Sciatic nerve (tissue), 2 donors: ENCODE measurements around the gene ZBTB42. TPM values are rescaled to one million over a fixed set of nuclear protein-coding genes. Genes with fewer than 3 reads are reported as not detected.

ENCODE experiments used
- ATAC-seq: fragments of 200-7000 bp; cut with Tn5 transposase; one replicate; pipeline ENCODE4 v1.9.1; 2020; ENCODE audit warnings: mild to moderate bottlenecking, moderate library complexity
- DNase-seq: peaks from one replicate; pipeline ENCODE4 v3.0.0-alpha.2; 2020; ENCODE audit warnings: low spot score
- intact Hi-C: fragments of 100-400 bp; cut with DNase I; formaldehyde crosslinking; loops from one replicate; pipeline ENCODE4 v1.14.2; 2022
- total RNA-seq: library from RNA; stranded (reverse); fragmentation: NEBNext Ultra II Directional; extraction: Animal tissue kit (Norgen Biotek cat#: 25700); gene quantifications from one replicate; pipeline ENCODE4 v1.2.1, GENCODE V29; 2021
- donor health status: DM: no; HTN: no; CAD: no.
- donor health status: DM: no; HTN: no; CAD: no.

Gene ZBTB42
- total RNA-seq, result 3.6 TPM

DNA sequence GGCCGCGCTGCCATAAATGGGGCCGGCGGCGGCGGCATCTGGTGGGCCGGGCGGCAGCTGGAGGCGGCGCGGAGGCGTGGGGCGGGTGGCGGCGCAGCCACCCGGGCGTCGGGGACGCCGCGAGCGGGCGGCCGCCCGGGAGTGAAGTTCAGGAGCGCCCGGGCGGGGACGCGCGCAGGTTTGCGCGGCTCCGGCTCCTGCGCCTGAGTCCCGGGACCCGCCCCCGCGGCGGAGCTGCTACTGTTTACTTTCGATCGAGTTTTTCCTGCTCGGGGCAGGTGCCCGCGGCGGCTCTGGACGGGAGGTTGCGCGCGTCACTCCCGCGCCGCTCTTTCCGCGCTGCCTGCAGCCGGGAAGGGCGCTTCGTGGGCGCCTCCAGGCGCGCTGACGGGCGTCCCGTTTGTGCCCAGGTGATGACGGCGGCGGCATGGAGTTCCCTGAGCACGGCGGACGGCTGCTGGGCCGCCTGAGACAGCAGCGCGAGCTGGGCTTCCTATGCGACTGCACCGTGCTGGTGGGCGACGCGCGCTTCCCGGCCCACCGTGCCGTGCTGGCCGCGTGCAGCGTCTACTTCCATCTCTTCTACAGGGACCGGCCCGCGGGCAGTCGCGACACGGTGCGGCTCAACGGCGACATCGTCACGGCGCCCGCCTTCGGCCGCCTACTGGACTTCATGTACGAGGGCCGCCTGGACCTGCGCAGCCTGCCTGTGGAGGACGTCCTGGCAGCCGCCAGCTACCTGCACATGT, at the start of gene ZBTB42:
TSS of gene ZBTB42 (plus strand) at position 331 of the 749 bp plus-strand sequence. CDS start at position 428, 97 bp downstream.
- intact Hi-C loops, result no loop called here
- ATAC-seq, result no peak
- no peak for DNase-seq

DNA sequence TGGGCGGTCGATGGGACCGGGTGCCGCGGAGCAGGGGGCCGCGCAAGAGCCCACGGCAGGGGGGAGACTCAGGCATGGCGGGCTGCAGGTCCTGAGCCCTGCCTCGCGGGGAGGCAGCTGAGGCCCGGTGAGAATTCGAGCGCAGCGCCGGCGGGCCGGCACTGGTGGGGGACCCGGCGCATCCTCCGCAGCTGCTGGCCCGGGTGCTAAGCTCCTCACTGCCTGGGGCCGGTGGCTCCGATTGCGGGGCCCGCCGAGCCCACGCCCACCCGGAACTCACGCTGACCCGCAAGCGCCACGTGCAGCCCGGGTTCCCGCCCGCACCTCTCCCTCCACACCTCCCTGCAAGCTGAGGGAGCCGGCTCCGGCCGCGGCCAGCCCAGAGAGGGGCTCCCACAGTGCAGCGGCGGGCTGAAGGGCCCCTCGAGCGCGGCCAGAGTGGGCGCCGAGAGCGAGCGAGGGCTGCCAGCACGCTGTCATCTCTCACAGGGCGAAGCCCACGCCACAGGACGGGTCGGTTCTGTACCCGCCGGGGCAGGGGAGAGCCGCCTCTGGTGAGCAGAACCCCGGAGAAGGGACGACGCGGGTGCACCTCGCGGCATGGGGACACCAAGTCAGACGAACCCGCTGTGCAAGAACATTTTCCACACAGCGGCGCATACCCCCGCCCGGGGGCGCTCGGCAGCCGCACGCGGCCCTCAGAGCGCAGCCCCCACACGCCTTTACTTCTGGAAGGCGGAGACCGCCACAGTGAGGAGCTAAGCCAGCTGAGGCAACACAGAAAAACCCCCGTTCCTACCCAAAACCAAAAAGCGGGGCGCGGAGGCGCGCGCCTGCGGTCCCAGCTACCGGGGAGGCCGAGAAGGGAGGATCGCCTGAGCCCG, 49.1 kb upstream of the ZBTB42 start:
- ATAC-seq (no peak), DNase-seq (peak; percentile 77)
- intact Hi-C loops, result no loop called here

GRCh38 chr14:104752423-104752734, 48.5 kb upstream of the ZBTB42 start:
- intact Hi-C loops, result no loop called here
- no peak for ATAC-seq

GRCh38 chr14:104752735-104753527, 48.0 kb upstream of the ZBTB42 start, which contains the start of gene SIVA1:
Gene SIVA1, plus strand, starts transcription at chr14:104753147. Its CDS starts 55 bp downstream, at chr14:104753202.
- intact Hi-C loops, result no loop called here
- DNase-seq (peak; percentile 99), ATAC-seq (peak; percentile 96)

More at GRCh38 chr14:104752423-104752734, 48.5 kb upstream of the ZBTB42 start:
- no peak for DNase-seq

- no peak for DNase-seq
- intact Hi-C loops, result no loop called here
- ATAC-seq, result no peak
Measured at GRCh38 chr14:104753528-104754212, 47.2 kb upstream of the ZBTB42 start.

- DNase-seq, result no peak
- intact Hi-C loops, result no loop called here
- no peak for ATAC-seq
Measured at GRCh38 chr14:104754213-104754851, 46.6 kb upstream of the ZBTB42 start.

- no peak for DNase-seq
- intact Hi-C loops, result no loop called here
- ATAC-seq, result no peak
Measured at GRCh38 chr14:104755621-104756020, 45.3 kb upstream of the ZBTB42 start.

DNA sequence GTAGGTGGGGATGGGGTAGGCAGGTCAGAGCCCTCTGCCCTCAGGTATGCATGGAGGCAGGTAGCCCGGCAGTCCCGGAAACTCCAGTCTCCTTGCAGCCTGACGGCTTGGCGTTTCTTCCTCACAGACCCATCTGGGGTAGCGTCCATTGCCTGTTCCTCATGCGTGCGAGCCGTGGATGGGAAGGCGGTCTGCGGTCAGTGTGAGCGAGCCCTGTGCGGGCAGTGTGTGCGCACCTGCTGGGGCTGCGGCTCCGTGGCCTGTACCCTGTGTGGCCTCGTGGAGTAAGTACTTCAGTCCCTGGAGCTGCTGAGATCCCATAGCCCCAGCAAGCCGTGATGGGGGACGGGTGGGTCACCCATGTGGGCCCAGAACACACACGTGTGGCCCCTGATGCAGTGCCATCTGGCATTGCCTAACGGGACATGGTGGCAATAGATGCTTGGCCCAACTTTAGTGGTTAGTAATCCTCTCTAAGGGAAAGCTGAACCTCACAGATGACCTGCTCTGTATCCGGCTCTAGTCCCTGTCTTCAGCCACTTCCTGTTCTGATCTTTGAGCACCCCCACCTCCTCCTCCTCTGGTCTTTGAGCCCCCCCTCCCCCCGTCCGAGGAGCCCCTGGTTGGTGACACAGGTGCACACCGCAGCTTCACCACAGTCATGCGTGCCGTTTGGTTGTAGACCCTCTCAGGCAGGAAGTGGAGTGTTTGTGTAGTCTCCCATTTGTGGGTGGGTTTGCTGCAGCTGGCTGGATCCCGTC, 44.2 kb upstream of the ZBTB42 start:
- DNase-seq (no peak), ATAC-seq (no peak)
- intact Hi-C loops, result no loop called here

GRCh38 chr14:104757238-104757585, 43.7 kb upstream of the ZBTB42 start:
- intact Hi-C loops, result no loop called here
- DNase-seq, result no peak
- ATAC-seq, result no peak

GRCh38 chr14:104757681-104758392, 43.1 kb upstream of the ZBTB42 start:
- no peak for DNase-seq
- intact Hi-C loops, result no loop called here
- no peak for ATAC-seq

DNA sequence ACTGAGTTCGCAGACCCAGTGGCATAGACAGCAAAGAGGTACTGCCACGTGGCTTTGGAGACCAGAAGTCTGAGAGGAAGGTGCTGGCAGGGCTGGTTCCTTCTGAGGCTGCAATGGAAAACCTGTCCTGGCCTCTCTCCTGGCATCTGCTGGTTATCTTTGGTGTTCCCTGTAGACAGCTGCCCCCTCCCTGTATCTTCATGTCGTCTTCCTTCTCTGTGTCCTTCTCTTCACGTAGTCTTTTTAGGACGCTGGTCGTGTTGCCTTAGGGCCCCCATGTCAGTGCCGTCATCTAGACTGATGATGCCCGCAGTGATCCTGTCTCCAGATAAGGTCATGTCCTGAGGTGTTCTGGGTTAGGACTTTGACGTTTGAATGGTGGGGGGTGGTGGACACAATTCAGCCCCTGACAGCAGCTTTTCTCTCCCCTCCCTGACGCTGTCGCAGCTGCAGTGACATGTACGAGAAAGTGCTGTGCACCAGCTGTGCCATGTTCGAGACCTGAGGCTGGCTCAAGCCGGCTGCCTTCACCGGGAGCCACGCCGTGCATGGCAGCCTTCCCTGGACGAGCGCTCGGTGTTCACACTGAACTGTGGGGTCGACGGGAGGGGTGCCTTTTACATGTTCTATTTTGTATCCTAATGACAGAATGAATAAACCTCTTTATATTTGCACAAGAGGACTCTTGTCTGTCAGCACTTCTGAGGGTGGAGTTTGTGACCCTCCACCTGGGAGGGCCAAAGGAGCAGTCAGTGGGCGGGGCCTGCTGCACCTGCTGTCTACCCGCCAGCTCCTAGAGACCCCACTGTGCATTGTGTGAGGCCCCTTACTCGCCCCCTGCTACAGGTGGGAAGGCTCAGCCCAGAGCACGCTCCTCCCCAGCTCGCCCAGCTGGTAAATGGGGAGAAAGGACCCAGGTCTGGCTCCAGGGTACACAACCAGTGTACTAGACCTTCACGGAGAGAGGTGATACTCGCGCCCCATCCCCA, 41.6 kb upstream of the ZBTB42 start:
- DNase-seq (no peak), ATAC-seq (no peak)
- intact Hi-C loops, result no loop called here

GRCh38 chr14:104765517-104765916, 35.4 kb upstream of the ZBTB42 start:
- intact Hi-C loops, result loop anchor here (5.0 kb wide), 1 partner anchor 57 kb away; no protein-coding TSS in a partner anchor
- no peak for ATAC-seq
- DNase-seq, result no peak

DNA sequence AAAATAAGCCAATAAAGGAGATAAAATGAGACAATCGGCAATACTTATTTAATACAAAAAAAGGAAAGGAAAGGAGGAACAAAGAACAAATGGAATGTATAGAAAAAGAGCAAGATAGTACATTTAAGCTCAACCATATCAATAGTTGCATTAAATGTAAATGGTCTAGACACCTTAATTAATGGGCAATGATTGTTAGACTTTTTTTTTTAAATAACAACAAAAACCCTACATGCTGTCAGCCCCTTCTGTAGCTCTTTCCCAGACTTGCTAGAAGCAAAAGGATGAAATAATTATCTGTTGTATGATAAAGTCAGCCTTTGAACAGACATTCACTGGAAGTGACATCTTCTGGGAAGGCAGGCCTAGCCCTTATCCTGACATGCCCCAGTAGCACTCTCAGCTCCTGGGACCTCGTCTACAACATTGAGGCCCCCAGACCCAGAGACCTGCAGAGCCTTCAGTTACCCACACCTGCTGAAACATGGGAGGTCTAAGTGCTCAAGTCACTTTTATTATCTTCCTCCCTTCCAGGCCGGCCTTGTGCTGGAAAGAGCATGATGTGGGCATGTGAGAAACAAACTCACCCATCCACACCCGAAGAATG, 34.5 kb upstream of the ZBTB42 start:
- intact Hi-C loops, result loop anchor here (5.0 kb wide), 1 partner anchor 56 kb away; no protein-coding TSS in a partner anchor
- no peak for ATAC-seq
- DNase-seq, result no peak

DNA sequence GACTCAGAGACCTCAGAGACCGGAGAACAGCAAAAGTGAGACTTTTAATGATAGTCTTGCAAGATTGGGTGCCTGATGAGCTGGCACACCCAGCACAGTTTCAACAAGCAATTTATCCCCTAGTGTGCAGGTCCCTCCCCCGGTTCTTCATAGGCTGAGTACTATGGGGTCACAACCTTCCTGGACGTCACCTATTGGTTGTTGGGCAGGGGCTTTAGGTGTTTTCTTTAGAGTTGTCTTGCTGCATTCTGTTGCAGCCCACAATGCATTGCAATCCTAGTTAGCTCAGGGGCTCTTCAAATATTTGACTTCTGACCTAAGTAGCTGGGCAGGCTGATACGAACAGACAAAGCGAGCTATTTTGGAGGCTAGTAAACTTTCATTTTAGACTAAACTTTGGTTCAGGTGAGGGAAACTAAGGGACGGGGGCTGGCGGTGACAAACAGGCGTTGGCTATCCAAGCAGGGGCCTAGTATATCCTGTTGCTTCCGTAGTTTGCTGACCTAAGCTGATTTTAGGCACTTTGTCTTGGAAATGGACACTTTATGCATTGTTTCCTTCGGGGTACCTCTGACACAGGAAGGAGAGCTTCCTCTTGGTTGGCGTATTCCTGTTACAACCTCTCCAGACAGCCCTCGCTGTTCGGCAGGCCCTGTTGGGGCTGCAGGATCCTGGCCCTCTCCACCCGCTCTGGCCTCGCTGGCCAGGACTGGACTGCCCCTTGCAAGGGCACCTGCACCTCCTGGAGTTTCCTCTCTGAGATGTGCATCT, 33.9 kb upstream of the ZBTB42 start:
- ATAC-seq (no peak), DNase-seq (no peak)
- intact Hi-C loops, result loop anchor here (5.0 kb wide), 1 partner anchor 55 kb away; no protein-coding TSS in a partner anchor

DNA sequence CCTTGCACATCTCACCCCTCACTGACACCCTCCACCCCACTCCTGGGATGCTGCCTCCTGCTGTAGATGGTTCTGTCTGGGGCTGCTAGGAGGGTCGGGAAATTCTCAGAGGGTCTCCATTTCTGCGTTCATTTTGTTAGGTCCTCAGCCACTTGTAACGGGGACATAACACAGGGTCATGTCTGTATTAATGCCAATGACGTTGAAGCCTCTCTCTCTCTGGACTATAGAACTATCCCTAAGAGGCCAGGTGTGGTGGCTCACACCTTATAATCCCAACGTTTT, 33.3 kb upstream of the ZBTB42 start:
- no peak for DNase-seq
- intact Hi-C loops, result loop anchor here (5.0 kb wide), 1 partner anchor 55 kb away; no protein-coding TSS in a partner anchor
- no peak for ATAC-seq
